Effector memory CD4-positive, alpha-beta T cell (primary cell): ENCODE data around the gene ANKRD12.
A peak's percentile ranks its signal among the peaks of the same experiment; 100 is the strongest.

Source experiments
- DNase-seq, 3 donors: peaks; one replicate each; pipeline ENCODE4 v3.0.0-alpha.2; 2020
- H3K27ac ChIP-seq: 2 replicates; pipeline ENCODE4 v1.7.0; 2013; ENCODE audit warnings: mild to moderate bottlenecking, low read length, moderate library complexity; ENCODE audit not compliant: insufficient read depth, poor library complexity, severe bottlenecking
- H3K27me3 ChIP-seq: replicated peaks from 2 replicates; pipeline ENCODE4 v1.7.0; 2013; ENCODE audit warnings: mild to moderate bottlenecking, low read length; ENCODE audit not compliant: insufficient read depth, control insufficient read depth, poor library complexity, severe bottlenecking
- H3K36me3 ChIP-seq: 2 replicates; pipeline ENCODE4 v1.7.0; 2013; ENCODE audit warnings: mild to moderate bottlenecking, low read length, moderate library complexity; ENCODE audit not compliant: control insufficient read depth, insufficient read depth
- H3K4me1 ChIP-seq: 2 replicates; pipeline ENCODE4 v1.7.0; 2013; ENCODE audit warnings: low read length, mild to moderate bottlenecking; ENCODE audit not compliant: control insufficient read depth, insufficient read depth, poor library complexity, severe bottlenecking
- H3K4me3 ChIP-seq: 2 replicates; pipeline ENCODE4 v1.7.0; 2013; ENCODE audit warnings: low read length, low read depth, mild to moderate bottlenecking; ENCODE audit not compliant: insufficient read depth, poor library complexity, severe bottlenecking
- H3K9me3 ChIP-seq: 2 replicates; pipeline ENCODE4 v1.7.0; 2013; ENCODE audit warnings: mild to moderate bottlenecking, low read length, moderate library complexity; ENCODE audit not compliant: control insufficient read depth

ANKRD12 gene

GRCh38 chr18:9328776-9329175 is 192.2 kb downstream of the ANKRD12 start:
- H3K36me3 ChIP-seq: no peaks in the 10 kb centered on the region
- no peaks in the 10 kb centered on the region for H3K27me3 ChIP-seq
- no peak for DNase-seq
- H3K9me3 ChIP-seq: no peaks in the 10 kb centered on the region
- H3K27ac ChIP-seq: no peak overlapping the region
- H3K4me3 ChIP-seq: no peak overlapping the region
- no peaks in the 10 kb centered on the region for H3K4me1 ChIP-seq

GRCh38 chr18:9329471-9329870 is 192.9 kb downstream of the ANKRD12 start:
- Histone ChIP-seq H3K9me3 (no peaks in the 10 kb centered on the region), H3K27me3 (no peaks in the 10 kb centered on the region), H3K4me1 (no peaks in the 10 kb centered on the region), H3K36me3 (no peaks in the 10 kb centered on the region), H3K4me3 (no peak overlapping the region), H3K27ac (no peak overlapping the region)
- no peak for DNase-seq

GRCh38 chr18:9330419-9330818 is 193.8 kb downstream of the ANKRD12 start:
- no peaks in the 10 kb centered on the region for H3K27me3 ChIP-seq
- no peak overlapping the region for H3K4me3 ChIP-seq
- H3K9me3 ChIP-seq: no peaks in the 10 kb centered on the region
- H3K4me1 ChIP-seq: peaks cover 5% of the 10 kb centered on the region
- DNase-seq: no peak
- H3K36me3 ChIP-seq: no peaks in the 10 kb centered on the region
- no peak overlapping the region for H3K27ac ChIP-seq

DNA sequence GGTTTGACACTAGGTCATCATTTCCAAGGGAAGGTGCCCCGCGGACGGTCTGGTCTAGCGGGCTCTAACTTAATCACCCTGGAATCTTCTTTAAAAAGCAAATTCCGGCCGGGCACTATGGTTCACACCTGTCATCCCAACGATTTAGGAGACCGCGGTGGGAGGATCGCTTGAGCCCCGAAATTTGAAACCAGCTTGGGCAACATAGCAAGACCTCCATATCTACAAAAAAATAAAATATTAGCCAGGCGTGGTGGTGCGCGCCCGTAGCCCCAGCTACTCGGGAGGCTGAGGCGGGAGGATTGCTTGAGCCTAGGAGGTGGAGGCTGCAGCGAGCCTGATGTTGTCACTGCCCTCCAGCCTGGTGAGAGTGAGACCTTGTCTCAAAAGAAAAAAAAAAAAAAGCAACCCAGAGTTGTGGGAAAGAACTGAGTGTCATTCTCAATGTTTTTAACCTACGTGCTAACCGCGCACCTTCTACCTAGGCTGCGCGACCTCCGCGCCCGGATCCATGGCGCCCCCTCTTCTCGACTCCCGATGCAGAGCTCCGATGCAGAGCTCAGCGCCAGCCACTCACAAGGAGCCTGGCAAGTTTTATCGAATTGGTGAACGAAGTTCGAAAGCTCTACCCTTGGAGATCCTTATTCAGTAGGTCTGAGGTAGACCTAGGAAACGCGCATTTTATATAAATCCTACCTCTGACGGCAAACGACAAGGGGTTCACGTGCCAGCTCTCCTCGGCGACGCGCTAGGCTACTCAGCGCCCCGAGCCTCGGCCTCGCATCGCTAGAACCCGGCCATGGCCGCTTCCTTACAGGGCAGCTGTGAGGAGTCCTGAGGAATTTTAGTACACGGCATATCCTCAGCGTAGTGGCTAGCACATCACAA is 197.1 kb downstream of the ANKRD12 start:
- no peaks in the 10 kb centered on the region for H3K27me3 ChIP-seq
- no peaks in the 10 kb centered on the region for H3K36me3 ChIP-seq
- peak in 1 of 3 donors; percentile 7 for DNase-seq
- H3K27ac ChIP-seq: peak overlapping the region; percentile 58
- no peaks in the 10 kb centered on the region for H3K9me3 ChIP-seq
- H3K4me3 ChIP-seq: peak overlapping the region; percentile 51
- peaks cover 8% of the 10 kb centered on the region for H3K4me1 ChIP-seq

- no peaks in the 10 kb centered on the region for H3K36me3 ChIP-seq
- peak; percentile 89 to 92 (median 89) for DNase-seq
- H3K4me1 ChIP-seq: peaks cover 8% of the 10 kb centered on the region
- H3K27me3 ChIP-seq: no peaks in the 10 kb centered on the region
- H3K4me3 ChIP-seq: peak within 1 kb of the TSS; percentile 90
- no peaks in the 10 kb centered on the region for H3K9me3 ChIP-seq
- H3K27ac ChIP-seq: peak within 1 kb of the TSS; percentile 66
Measured at GRCh38 chr18:9334329-9334972, 197.9 kb downstream of the ANKRD12 start, which contains the start of gene TWSG1. TSS of gene TWSG1 (plus strand) at chr18:9334773. CDS start at chr18:9337230, 2,457 bp downstream.

DNA sequence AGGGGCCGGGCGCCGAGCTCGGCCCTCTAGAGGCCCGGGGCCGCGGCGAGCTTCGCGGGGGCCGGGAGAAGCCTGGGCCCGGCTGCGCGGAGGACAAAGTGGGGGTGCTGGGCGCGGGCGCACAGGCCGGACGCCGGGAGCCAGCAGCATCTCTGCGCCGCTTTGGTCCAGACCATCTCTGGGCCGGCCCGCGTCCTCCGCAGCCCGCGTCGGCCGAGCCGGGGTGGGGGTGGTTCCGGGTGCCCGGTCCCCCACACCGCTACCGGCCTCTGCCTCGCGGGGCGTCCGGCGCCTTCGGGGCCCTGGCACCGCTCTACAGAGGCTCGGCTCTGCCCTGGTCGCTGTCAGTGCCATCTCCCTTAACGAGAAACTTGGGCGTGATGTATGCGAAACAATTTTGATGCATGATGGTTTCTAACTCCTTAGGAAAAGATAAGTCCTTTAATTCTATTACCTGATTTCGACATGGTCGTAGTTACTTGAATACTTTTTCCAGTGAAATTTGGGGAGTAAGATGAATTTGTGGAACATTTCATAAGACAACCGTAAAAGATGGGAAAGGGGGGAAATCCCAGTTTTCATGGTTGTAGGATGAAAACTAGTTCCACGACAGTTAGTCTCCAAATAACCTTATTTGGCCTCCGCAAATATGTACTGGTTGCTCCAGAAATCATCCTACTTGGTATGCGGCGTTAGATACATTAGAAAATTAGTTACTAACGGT is 198.6 kb downstream of the ANKRD12 start:
- Histone ChIP-seq H3K27me3 (no peaks in the 10 kb centered on the region), H3K27ac (peak overlapping the region; percentile 66), H3K9me3 (no peaks in the 10 kb centered on the region), H3K4me1 (peaks cover 8% of the 10 kb centered on the region), H3K36me3 (no peaks in the 10 kb centered on the region), H3K4me3 (peak overlapping the region; percentile 90)
- DNase-seq: peak in 2 of 3 donors; percentile 1 to 17
